GM12872 (cell line): ENCODE measurements around the gene SMARCD2.

Experiments used
- CTCF ChIP-seq: IDR thresholded peaks from 3 replicates; pipeline ENCODE4 v1.5.1; 2011; ENCODE audit warnings: low read depth, mild to moderate bottlenecking, low read length, moderate library complexity; ENCODE audit not compliant: insufficient read depth

Gene SMARCD2

GRCh38 chr17:63832455-63832854 lies 10.0 kb downstream of the SMARCD2 start:
- TF ChIP-seq CTCF, result 0 out of 3 replicates have a peak, but pooled peaks have one; percentile 23

GRCh38 chr17:63832014-63832413 lies 10.5 kb downstream of the SMARCD2 start:
- no peak for TF ChIP-seq CTCF

- no peak for TF ChIP-seq CTCF
Measured at GRCh38 chr17:63831505-63831904, 11.0 kb downstream of the SMARCD2 start.

GRCh38 chr17:63830904-63831491 lies 11.5 kb downstream of the SMARCD2 start:
- TF ChIP-seq CTCF, result no peak

- no peak for TF ChIP-seq CTCF
Measured at GRCh38 chr17:63830278-63830677, 12.2 kb downstream of the SMARCD2 start.

GRCh38 chr17:63828936-63829335 lies 13.5 kb downstream of the SMARCD2 start:
- TF ChIP-seq CTCF, result no peak

GRCh38 chr17:63827801-63828221 lies 14.7 kb downstream of the SMARCD2 start:
- TF ChIP-seq CTCF, result no peak
